ENCODE results near the gene PTPRN2. TPM values are rescaled to one million over a fixed set of nuclear protein-coding genes. Genes with fewer than 3 reads are reported as not detected.

The PTPRN2 gene
- total RNA-seq, 2 donors from 2014 or later, result 26.1 to 55.5 TPM

DNA sequence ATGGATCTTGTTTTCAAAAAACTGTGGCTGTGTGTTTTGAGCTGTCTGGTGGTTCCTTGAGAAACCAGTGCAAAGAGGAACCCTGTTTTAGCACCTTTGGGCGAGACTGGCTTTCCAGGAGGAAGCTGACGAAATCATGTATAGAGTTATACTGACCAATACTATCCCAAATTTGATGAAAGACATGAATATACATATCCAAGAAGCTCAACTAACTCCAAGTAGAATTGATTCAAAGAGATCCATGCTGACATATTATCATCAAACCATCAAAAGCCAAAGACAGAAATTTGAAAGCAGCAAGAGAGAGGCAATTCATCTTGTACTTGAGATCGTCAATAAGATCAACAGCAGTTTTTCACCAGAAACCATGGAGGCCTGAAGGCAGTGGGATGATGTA, 640.1 kb downstream of the PTPRN2 start:
- no peak overlapping the region for H3K4me3 ChIP-seq
- no peak overlapping the region for H3K27ac ChIP-seq
- H3K36me3 ChIP-seq, result no peaks in the 10 kb centered on the region
- WGBS, result 97% methylated on average over 3 of the region's 3 CpGs
- H3K27me3 ChIP-seq (replicated peaks; ENCODE audit: insufficient read depth), result no peaks in the 10 kb centered on the region
- intact Hi-C loops (cut with DNase I), result no loop called here
- H3K9me3 ChIP-seq, result no peaks in the 10 kb centered on the region
- no peak for TF ChIP-seq POLR2A (IDR thresholded peaks at IDR 0.05)
- TF ChIP-seq CTCF (IDR thresholded peaks at IDR 0.05), result no peak
- TF ChIP-seq POLR2AphosphoS5 (IDR thresholded peaks at IDR 0.05), result no peak
- no peak for DNase-seq (ENCODE audit: low spot score)
- H3K4me1 ChIP-seq (replicated peaks), result no peaks in the 10 kb centered on the region

DNA sequence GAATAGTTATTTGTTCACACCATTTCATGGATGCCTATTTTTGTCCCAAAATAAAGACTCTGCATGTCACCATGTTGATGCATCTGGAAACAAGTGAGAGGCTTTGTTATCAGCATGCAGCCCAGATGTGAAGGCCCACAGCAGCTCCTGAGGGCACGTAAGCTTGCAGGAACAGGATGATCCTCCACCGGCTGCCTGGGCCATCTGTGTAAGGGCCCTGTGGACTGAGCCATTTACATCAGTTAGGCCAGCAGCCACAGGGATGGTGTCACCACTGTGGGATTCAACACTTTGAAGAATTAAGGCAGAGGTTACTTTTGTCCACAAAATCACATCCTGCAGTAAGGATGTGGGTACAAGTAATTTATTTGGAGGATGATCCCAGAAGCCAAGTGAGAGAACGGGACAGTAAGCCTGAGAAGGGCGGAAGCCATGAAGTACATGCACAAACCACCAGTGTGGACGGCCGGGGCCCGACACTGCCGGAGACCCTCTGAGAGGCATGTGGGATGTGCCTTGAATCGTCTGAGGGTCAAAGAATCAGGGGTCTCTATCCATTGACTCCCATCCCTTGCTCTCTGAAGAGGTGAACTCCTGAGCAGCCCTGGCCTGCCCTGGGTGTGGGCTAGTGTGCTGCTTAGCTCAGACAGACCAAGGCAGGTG, 641.1 kb downstream of the PTPRN2 start:
- Histone ChIP-seq H3K9me3 (no peaks in the 10 kb centered on the region), H3K27ac (no peak overlapping the region), H3K4me3 (no peak overlapping the region), H3K36me3 (no peaks in the 10 kb centered on the region), H3K4me1 (replicated peaks) (no peaks in the 10 kb centered on the region), H3K27me3 (replicated peaks; ENCODE audit: insufficient read depth) (no peaks in the 10 kb centered on the region)
- no peak for DNase-seq (ENCODE audit: low spot score)
- 89% methylated on average over 9 of the region's 9 CpGs for WGBS
- intact Hi-C loops (cut with DNase I), result no loop called here
- TF ChIP-seq POLR2A (IDR thresholded peaks at IDR 0.05), result no peak
- no peak for TF ChIP-seq CTCF (IDR thresholded peaks at IDR 0.05)
- TF ChIP-seq POLR2AphosphoS5 (IDR thresholded peaks at IDR 0.05), result no peak

GRCh38 chr7:157945401-157945800, 642.2 kb downstream of the PTPRN2 start:
- Histone ChIP-seq H3K9me3 (no peaks in the 10 kb centered on the region), H3K27ac (no peak overlapping the region), H3K36me3 (no peaks in the 10 kb centered on the region), H3K27me3 (replicated peaks; ENCODE audit: insufficient read depth) (no peaks in the 10 kb centered on the region), H3K4me3 (no peak overlapping the region), H3K4me1 (replicated peaks) (no peaks in the 10 kb centered on the region)
- DNase-seq (ENCODE audit: low spot score), result no peak
- TF ChIP-seq POLR2A (IDR thresholded peaks at IDR 0.05), result no peak
- TF ChIP-seq CTCF (IDR thresholded peaks at IDR 0.05), result no peak
- 94% methylated on average over 19 of the region's 19 CpGs for WGBS
- intact Hi-C loops (cut with DNase I), result no loop called here

GRCh38 chr7:157944734-157945291, 642.8 kb downstream of the PTPRN2 start:
- intact Hi-C loops (cut with DNase I), result no loop called here
- 95% methylated on average over 10 of the region's 10 CpGs for WGBS
- no peak for TF ChIP-seq CTCF (IDR thresholded peaks at IDR 0.05)
- TF ChIP-seq POLR2A (IDR thresholded peaks at IDR 0.05), result no peak
- no peak for TF ChIP-seq POLR2AphosphoS5 (IDR thresholded peaks at IDR 0.05)
- Histone ChIP-seq H3K27ac (no peak overlapping the region), H3K36me3 (no peaks in the 10 kb centered on the region), H3K9me3 (no peaks in the 10 kb centered on the region), H3K27me3 (replicated peaks; ENCODE audit: insufficient read depth) (no peaks in the 10 kb centered on the region), H3K4me1 (replicated peaks) (no peaks in the 10 kb centered on the region), H3K4me3 (no peak overlapping the region)
- DNase-seq (ENCODE audit: low spot score), result no peak

DNA sequence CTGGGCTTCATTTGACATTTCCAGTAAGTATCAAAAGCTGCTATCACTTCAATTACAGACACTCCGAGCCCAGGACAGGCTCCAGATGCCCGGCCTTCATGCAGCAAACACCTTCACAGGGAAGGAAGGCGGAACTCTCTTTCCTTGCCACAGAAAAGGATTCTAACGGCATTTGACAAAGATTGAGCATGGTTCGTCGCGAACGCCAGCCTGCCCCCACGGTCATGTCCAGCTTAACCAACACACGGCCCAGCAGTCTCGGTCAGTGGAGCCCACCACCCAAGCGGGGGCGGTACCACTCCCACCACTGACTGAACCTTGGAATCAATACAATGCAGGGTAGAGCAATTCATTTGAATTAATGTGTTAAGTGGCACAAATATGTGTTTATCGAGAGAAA, 643.6 kb downstream of the PTPRN2 start:
- no peaks in the 10 kb centered on the region for H3K36me3 ChIP-seq

More for the DNA sequence above, 643.6 kb downstream of the PTPRN2 start:
- intact Hi-C loops (cut with DNase I), result no loop called here
- Histone ChIP-seq H3K4me1 (replicated peaks) (no peaks in the 10 kb centered on the region), H3K4me3 (no peak overlapping the region), H3K9me3 (no peaks in the 10 kb centered on the region), H3K27me3 (replicated peaks; ENCODE audit: insufficient read depth) (no peaks in the 10 kb centered on the region), H3K27ac (no peak overlapping the region)
- 87% methylated on average over 14 of the region's 14 CpGs for WGBS
- TF ChIP-seq CTCF (IDR thresholded peaks at IDR 0.05) (no peak), POLR2AphosphoS5 (IDR thresholded peaks at IDR 0.05) (no peak), POLR2A (IDR thresholded peaks at IDR 0.05) (no peak)
- DNase-seq (ENCODE audit: low spot score), result no peak
